B cell (primary cell): ENCODE measurements around the gene PITPNM1. TPM values are rescaled to one million over a fixed set of nuclear protein-coding genes. Genes with fewer than 3 reads are reported as not detected.

Source experiments
- ATAC-seq: fragments of 200-7000 bp; cut with Tn5 transposase; one replicate; pipeline ENCODE4 v1.10.0; 2021; ENCODE audit warnings: low read depth, mild to moderate bottlenecking, moderate number of reproducible peaks, moderate library complexity
- CTCF ChIA-PET: fragments of 350-600 bp; sonication (Branson Sonifier 250); formaldehyde crosslinking; loops from one replicate; lab custom pipeline; 2021; ENCODE audit warnings: antibody characterized with exemption, inconsistent platforms; lab: Charles Lee
- POLR2A ChIA-PET: fragments of 350-600 bp; sonication (Branson Sonifier 250); formaldehyde crosslinking; loops from one replicate; lab custom pipeline; 2021; ENCODE audit warnings: antibody characterized with exemption; lab: Charles Lee
- DNase-seq: peaks from one replicate; pipeline ENCODE4 v3.0.0; 2013
- H2AFZ ChIP-seq: 2 replicates; pipeline ENCODE4 v1.6.1; 2012; ENCODE audit warnings: mild to moderate bottlenecking, low read depth, low read length; ENCODE audit not compliant: insufficient read depth, poor library complexity, severe bottlenecking
- H3K27ac ChIP-seq, 2 donors: 1 replicate in 1 of 2; 2 replicates in 1 of 2; pipeline ENCODE4 v1.5.1; 2012 to 2013; ENCODE audit warnings: low read length in 2 of 2, mild to moderate bottlenecking in 2 of 2, moderate library complexity in 1 of 2
- H3K27me3 ChIP-seq, 4 experiments: fragments of 200-600 bp in 1 of 4; sonication (generic) in 1 of 4; replicated peaks in 1 of 4; 1 replicate in 2 of 4; 2 replicates in 2 of 4; pipeline versions ENCODE4 v1.6.1 to v1.7.0; 2013 to 2016; ENCODE audit warnings: low read length in 3 of 4, mild to moderate bottlenecking in 2 of 4, mixed read lengths in 1 of 4, moderate library complexity in 1 of 4; ENCODE audit not compliant: insufficient read depth in 4 of 4, control insufficient read depth in 3 of 4; ENCODE audit errors: control extremely low read depth in 1 of 4
- H3K36me3 ChIP-seq, 2 experiments: replicated peaks in 1 of 2; 1 replicate in 1 of 2; 2 replicates in 1 of 2; pipeline versions ENCODE4 v1.6.1 to v1.7.1; 2013; ENCODE audit warnings: low read length in 1 of 2; ENCODE audit not compliant: insufficient read depth in 2 of 2, control insufficient read depth in 1 of 2; ENCODE audit errors: control extremely low read depth in 1 of 2, extremely low read depth in 1 of 2
- H3K4me1 ChIP-seq, 2 donors: fragments of 200-600 bp in 1 of 2; sonication (generic) in 1 of 2; 1 replicate in 1 of 2; 2 replicates in 1 of 2; pipeline versions ENCODE4 v1.5.1 to v1.6.1; 2013 to 2017; ENCODE audit warnings: low read length in 2 of 2; ENCODE audit not compliant: control insufficient read depth in 2 of 2, insufficient read depth in 2 of 2
- H3K4me2 ChIP-seq: replicated peaks from 2 replicates; pipeline ENCODE3; 2012; ENCODE audit warnings: mild to moderate bottlenecking, low read depth, low read length; ENCODE audit not compliant: poor library complexity, severe bottlenecking
- H3K4me3 ChIP-seq, 5 experiments: fragments of 200-600 bp in 1 of 5; sonication (generic) in 1 of 5; 1 replicate in 3 of 5; 2 replicates in 2 of 5; pipeline versions ENCODE4 v1.5.1 to v1.7.0; 2011 to 2016; ENCODE audit warnings: low read length in 4 of 5, mild to moderate bottlenecking in 4 of 5, low read depth in 2 of 5, control low read depth in 1 of 5, moderate library complexity in 1 of 5; ENCODE audit not compliant: insufficient read depth in 1 of 5; ENCODE audit errors: control extremely low read depth in 1 of 5, extremely low read depth in 1 of 5
- H3K79me2 ChIP-seq: fragments of 200-600 bp; sonication (generic); one replicate; pipeline ENCODE4 v1.6.0; 2016; ENCODE audit warnings: low read length; ENCODE audit not compliant: control insufficient read depth, insufficient read depth
- H3K9ac ChIP-seq: fragments of 200-600 bp; sonication (generic); 2 replicates; pipeline ENCODE4 v1.6.1; 2017; ENCODE audit warnings: mild to moderate bottlenecking, low read length, moderate library complexity
- H3K9me3 ChIP-seq, 3 donors: one replicate each; pipeline versions ENCODE4 v1.6.1 to v1.7.1; 2013; ENCODE audit warnings: low read length in 2 of 3; ENCODE audit not compliant: control insufficient read depth in 2 of 3, insufficient read depth in 1 of 3; ENCODE audit errors: control extremely low read depth in 1 of 3
- H4K20me1 ChIP-seq: 2 replicates; pipeline ENCODE4 v1.6.0; 2012; ENCODE audit warnings: mild to moderate bottlenecking, low read length; ENCODE audit not compliant: insufficient read depth, control insufficient read depth, poor library complexity, severe bottlenecking
- H3K27ac Mint-ChIP-seq: one replicate; pipeline ENCODE4 v1.8.0; 2021; ENCODE audit warnings: mixed read lengths
- H3K27me3 Mint-ChIP-seq: one replicate; pipeline ENCODE4 v1.8.0; 2021; ENCODE audit warnings: mixed read lengths
- H3K4me1 Mint-ChIP-seq: one replicate; pipeline ENCODE4 v1.8.0; 2021; ENCODE audit warnings: mixed read lengths
- H3K4me3 Mint-ChIP-seq: one replicate; pipeline ENCODE4 v1.8.0; 2021; ENCODE audit warnings: mixed read lengths
- H3K9me3 Mint-ChIP-seq: one replicate; pipeline ENCODE4 v1.8.0; 2022; ENCODE audit warnings: mixed read lengths; ENCODE audit not compliant: insufficient read depth
- EZH2 ChIP-seq: IDR thresholded peaks from 2 replicates; pipeline ENCODE4 v1.6.1; 2012; ENCODE audit warnings: borderline replicate concordance, low read depth, mild to moderate bottlenecking, moderate library complexity, low read length; ENCODE audit not compliant: insufficient read depth, poor library complexity, severe bottlenecking
- WGBS: methylation state at CpG from one replicate; pipeline ENCODE4 v1.1.5; 2013; ENCODE audit warnings: missing lambda C conversion rate; ENCODE audit not compliant: insufficient coverage; 5-methylcytosine and 5-hydroxymethylcytosine counted together
- intact Hi-C: fragments of 100-400 bp; cut with micrococcal nuclease; formaldehyde crosslinking; loops from one replicate; pipeline ENCODE4 v1.10.0; 2022
- polyA plus RNA-seq: library from polyadenylated mRNA; depleted of rRNA; stranded (reverse); fragments of >200 nt; gene quantifications from 2 replicates; pipeline ENCODE4 v1.2.3, GENCODE V29; 2012
- total RNA-seq, 2 donors: library from RNA; stranded (reverse); fragments of 120-200 nt in 1 of 2; gene quantifications; 1 replicate in 1 of 2; 2 replicates in 1 of 2; pipeline versions ENCODE4 v1.2.3 to v1.2.4, GENCODE V29; 2013 to 2022
- TF ChIP-seq, protein P1 (sequence below): fragments of 200-600 bp; IDR thresholded peaks from one replicate; pipeline ENCODE4 v1.8.0; 2022; ENCODE audit warnings: antibody characterized with exemption, mild to moderate bottlenecking

The PITPNM1 gene
- total and polyA plus RNA-seq, 2 donors (not counting 1 experiment from before 2014, with no cell fraction given) = 152 to 166 TPM

DNA sequence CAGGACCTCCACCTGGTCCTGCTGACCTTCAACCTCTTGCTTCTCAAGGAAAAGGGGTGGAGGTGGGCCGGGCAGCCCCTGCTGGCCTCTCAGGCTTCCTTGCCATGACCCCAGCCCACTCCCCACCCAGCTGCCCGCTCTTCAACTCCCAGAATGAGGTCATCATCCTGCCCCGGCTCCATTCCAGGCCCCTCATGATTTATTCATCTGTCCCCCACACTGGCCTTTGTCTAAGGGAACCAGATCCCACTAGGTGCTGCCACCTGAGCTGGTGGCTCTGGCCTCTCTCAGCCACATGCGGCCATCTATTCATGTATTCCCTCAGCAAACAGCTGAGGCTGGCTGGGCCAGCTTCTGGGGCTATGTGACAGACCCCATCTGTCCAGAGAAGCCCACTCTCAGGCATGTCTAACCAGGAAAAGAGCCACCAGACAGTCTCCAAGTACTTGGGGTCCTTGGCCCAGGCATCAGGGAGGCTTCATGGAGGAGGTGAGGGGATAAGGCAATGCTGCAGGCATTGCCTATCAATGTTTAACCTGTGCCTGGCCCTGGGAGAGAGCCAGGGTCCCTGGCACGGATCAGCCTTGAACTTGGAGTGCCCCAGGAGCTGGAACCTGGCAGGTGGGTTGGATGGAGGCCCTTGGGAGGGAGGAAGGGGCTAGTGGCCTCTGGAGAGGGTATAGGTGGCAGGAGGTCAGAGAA is 20.3 kb upstream of the PITPNM1 start:
- Histone ChIP-seq H3K9me3 (peaks cover 0 to 8% (median 0%) of the 10 kb centered on the region in 3 donors), H3K4me3 (no peak overlapping the region), H3K4me1 (no peaks in the 10 kb centered on the region), H3K27me3 (peaks cover 0 to 9% (median 4%) of the 10 kb centered on the region in 4 experiments), H2AFZ (no peak overlapping the region), H3K4me2 (no peak overlapping the region), H4K20me1 (no peaks in the 10 kb centered on the region), H3K27ac (no peak overlapping the region), H3K36me3 (no peaks in the 10 kb centered on the region), H3K9ac (no peak overlapping the region), H3K79me2 (no peaks in the 10 kb centered on the region)
- TF ChIP-seq, protein P1, sequence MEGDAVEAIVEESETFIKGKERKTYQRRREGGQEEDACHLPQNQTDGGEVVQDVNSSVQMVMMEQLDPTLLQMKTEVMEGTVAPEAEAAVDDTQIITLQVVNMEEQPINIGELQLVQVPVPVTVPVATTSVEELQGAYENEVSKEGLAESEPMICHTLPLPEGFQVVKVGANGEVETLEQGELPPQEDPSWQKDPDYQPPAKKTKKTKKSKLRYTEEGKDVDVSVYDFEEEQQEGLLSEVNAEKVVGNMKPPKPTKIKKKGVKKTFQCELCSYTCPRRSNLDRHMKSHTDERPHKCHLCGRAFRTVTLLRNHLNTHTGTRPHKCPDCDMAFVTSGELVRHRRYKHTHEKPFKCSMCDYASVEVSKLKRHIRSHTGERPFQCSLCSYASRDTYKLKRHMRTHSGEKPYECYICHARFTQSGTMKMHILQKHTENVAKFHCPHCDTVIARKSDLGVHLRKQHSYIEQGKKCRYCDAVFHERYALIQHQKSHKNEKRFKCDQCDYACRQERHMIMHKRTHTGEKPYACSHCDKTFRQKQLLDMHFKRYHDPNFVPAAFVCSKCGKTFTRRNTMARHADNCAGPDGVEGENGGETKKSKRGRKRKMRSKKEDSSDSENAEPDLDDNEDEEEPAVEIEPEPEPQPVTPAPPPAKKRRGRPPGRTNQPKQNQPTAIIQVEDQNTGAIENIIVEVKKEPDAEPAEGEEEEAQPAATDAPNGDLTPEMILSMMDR = no peak
- no peak for TF ChIP-seq EZH2
- ChIA-PET POLR2A (no interaction called here), CTCF (interaction anchor here (0.7 kb wide), 1 partner anchor 1946 kb away, joined by 3 read pairs; no protein-coding TSS in a partner anchor)
- ATAC-seq = no peak
- no peak for DNase-seq
- intact Hi-C loops = no loop called here
- Mint-ChIP-seq H3K4me1 (no peaks in the 10 kb centered on the region), H3K9me3 (peaks cover 2% of the 10 kb centered on the region), H3K27ac (no peak overlapping the region), H3K4me3 (no peak overlapping the region), H3K27me3 (peaks cover 34% of the 10 kb centered on the region)
- 89% methylated on average over 5 of the region's 5 CpGs for WGBS

DNA sequence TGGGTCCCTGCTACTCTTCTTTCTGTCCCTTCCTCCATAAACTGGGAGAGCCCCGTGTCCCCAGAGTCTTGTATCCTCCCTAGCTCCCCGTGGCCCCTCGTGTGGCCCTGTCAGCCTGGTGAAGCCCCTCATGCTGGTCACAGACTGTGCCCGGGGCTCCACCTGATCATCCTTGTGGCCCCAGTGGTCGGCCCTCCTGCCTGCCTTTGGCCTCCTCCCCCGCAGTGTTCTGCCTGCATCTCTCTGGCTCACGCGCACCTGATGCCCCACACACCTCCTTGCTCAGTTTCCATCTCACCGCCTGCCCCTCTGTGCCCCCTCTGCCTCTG is 19.3 kb upstream of the PITPNM1 start:
- peaks cover 0 to 8% (median 4%) of the 10 kb centered on the region in 4 experiments for H3K27me3 ChIP-seq
- H3K4me1 ChIP-seq = no peaks in the 10 kb centered on the region
- H3K36me3 ChIP-seq = no peaks in the 10 kb centered on the region
- 80% methylated on average over 9 of the region's 9 CpGs for WGBS
- H4K20me1 ChIP-seq = no peaks in the 10 kb centered on the region
- TF ChIP-seq, protein P1 = no peak
- TF ChIP-seq EZH2 = no peak
- no peak for DNase-seq
- Mint-ChIP-seq H3K27me3 (peaks cover 33% of the 10 kb centered on the region), H3K4me3 (no peak overlapping the region), H3K27ac (no peak overlapping the region), H3K4me1 (no peaks in the 10 kb centered on the region), H3K9me3 (peaks cover 2% of the 10 kb centered on the region)
- ATAC-seq = no peak
- CTCF ChIA-PET = no interaction called here
- no peak overlapping the region for H3K9ac ChIP-seq
- intact Hi-C loops = no loop called here
- H3K79me2 ChIP-seq = no peaks in the 10 kb centered on the region
- no peak overlapping the region for H3K4me2 ChIP-seq
- H3K27ac ChIP-seq = no peak overlapping the region
- H3K9me3 ChIP-seq = peaks cover 0 to 8% (median 0%) of the 10 kb centered on the region in 3 donors
- H2AFZ ChIP-seq = no peak overlapping the region
- no peak overlapping the region for H3K4me3 ChIP-seq
- POLR2A ChIA-PET = no interaction called here
